Measurements from ENCODE around the gene SCAMP2.

GRCh38 chr15:74906450-74907162, 33.4 kb upstream of the SCAMP2 start, which contains the start of gene FAM219B:
- TF ChIP-seq, protein P1, sequence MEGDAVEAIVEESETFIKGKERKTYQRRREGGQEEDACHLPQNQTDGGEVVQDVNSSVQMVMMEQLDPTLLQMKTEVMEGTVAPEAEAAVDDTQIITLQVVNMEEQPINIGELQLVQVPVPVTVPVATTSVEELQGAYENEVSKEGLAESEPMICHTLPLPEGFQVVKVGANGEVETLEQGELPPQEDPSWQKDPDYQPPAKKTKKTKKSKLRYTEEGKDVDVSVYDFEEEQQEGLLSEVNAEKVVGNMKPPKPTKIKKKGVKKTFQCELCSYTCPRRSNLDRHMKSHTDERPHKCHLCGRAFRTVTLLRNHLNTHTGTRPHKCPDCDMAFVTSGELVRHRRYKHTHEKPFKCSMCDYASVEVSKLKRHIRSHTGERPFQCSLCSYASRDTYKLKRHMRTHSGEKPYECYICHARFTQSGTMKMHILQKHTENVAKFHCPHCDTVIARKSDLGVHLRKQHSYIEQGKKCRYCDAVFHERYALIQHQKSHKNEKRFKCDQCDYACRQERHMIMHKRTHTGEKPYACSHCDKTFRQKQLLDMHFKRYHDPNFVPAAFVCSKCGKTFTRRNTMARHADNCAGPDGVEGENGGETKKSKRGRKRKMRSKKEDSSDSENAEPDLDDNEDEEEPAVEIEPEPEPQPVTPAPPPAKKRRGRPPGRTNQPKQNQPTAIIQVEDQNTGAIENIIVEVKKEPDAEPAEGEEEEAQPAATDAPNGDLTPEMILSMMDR (IDR thresholded peaks at IDR 0.05), result peak in 1 of 4 experiments; percentile 6
- peak; percentile 85 to 93 for TF ChIP-seq POLR2A (IDR thresholded peaks at IDR 0.05)
